GM12801 (cell line): ENCODE measurements around the gene CIC.

ENCODE experiments used
- CTCF ChIP-seq: IDR thresholded peaks from one replicate; pipeline ENCODE4 v1.5.1; 2011; ENCODE audit warnings: control low read depth; ENCODE audit not compliant: insufficient read length; ENCODE audit errors: extremely low read depth

The CIC gene

GRCh38 chr19:42291435-42291810 is 22.4 kb downstream of the CIC start:
- TF ChIP-seq CTCF, result no peak

GRCh38 chr19:42292042-42292960 is 23.2 kb downstream of the CIC start:
- no peak for TF ChIP-seq CTCF

- TF ChIP-seq CTCF, result no peak
These were observed 23.9 kb downstream of the CIC start for GRCh38 chr19:42292963-42293362.

- no peak for TF ChIP-seq CTCF
These were observed 24.5 kb downstream of the CIC start for GRCh38 chr19:42293540-42293939.

GRCh38 chr19:42293948-42294347 is 24.9 kb downstream of the CIC start:
- no peak for TF ChIP-seq CTCF

GRCh38 chr19:42294471-42295137 is 25.6 kb downstream of the CIC start:
- no peak for TF ChIP-seq CTCF

GRCh38 chr19:42295342-42295741 is 26.3 kb downstream of the CIC start:
- no peak for TF ChIP-seq CTCF
